ENCODE measurements around the gene CYTH4. TPM values are rescaled to one million over a fixed set of nuclear protein-coding genes. Genes with fewer than 3 reads are reported as not detected.

CYTH4 gene
- total and polyA plus RNA-seq, 12 donors: 4.7 to 80.7 (median 22.1) TPM

- Histone ChIP-seq H3K27ac (no peak overlapping the region), H3K27me3 (peaks cover 62% of the 10 kb centered on the region), H3K4me1 (replicated peaks in 1 of 2) (no peaks in the 10 kb centered on the region), H3K4me3 (no peak overlapping the region), H3K36me3 (replicated peaks in 1 of 2) (no peaks in the 10 kb centered on the region), H3K9me3 (replicated peaks in 1 of 3) (no peaks in the 10 kb centered on the region)
- WGBS, 4 donors: 68 to 76% (median 74%) methylated on average over 11 to 14 of the region's 14 CpGs
- no peak for DNase-seq
- intact Hi-C loops (cut with DNase I): no loop called here
- no peak for TF ChIP-seq POLR2A (IDR thresholded peaks at IDR 0.05)
- TF ChIP-seq CTCF (IDR thresholded peaks at IDR 0.05): no peak
Measured at GRCh38 chr22:37329238-37330140, 47.2 kb downstream of the CYTH4 start.

GRCh38 chr22:37330200-37331033 is 48.1 kb downstream of the CYTH4 start:
- intact Hi-C loops (cut with DNase I): no loop called here
- DNase-seq: peak in 4 of 7 donors; percentile 72 to 88 (median 76)
- H3K4me1 ChIP-seq (replicated peaks in 1 of 2): no peaks in the 10 kb centered on the region
- no peak for TF ChIP-seq POLR2A (IDR thresholded peaks at IDR 0.05)
- peaks cover 62% of the 10 kb centered on the region for H3K27me3 ChIP-seq
- H3K4me3 ChIP-seq: no peak overlapping the region
- no peaks in the 10 kb centered on the region for H3K9me3 ChIP-seq (replicated peaks in 1 of 3)
- WGBS, 4 donors: 50 to 82% (median 57%) methylated on average over 3 to 9 of the region's 9 CpGs
- no peak overlapping the region for H3K27ac ChIP-seq
- no peaks in the 10 kb centered on the region for H3K36me3 ChIP-seq (replicated peaks in 1 of 2)

- Histone ChIP-seq H3K27ac (no peak overlapping the region), H3K4me1 (replicated peaks in 1 of 2) (no peaks in the 10 kb centered on the region), H3K27me3 (peaks cover 59% of the 10 kb centered on the region), H3K36me3 (replicated peaks in 1 of 2) (no peaks in the 10 kb centered on the region), H3K9me3 (replicated peaks in 1 of 3) (no peaks in the 10 kb centered on the region), H3K4me3 (no peak overlapping the region)
- no peak for TF ChIP-seq CTCF (IDR thresholded peaks at IDR 0.05)
- TF ChIP-seq POLR2A (IDR thresholded peaks at IDR 0.05): no peak
- WGBS, 4 donors: 38 to 48% (median 46%) methylated on average over 6 to 7 of the region's 7 CpGs
- peak in 2 of 7 donors; percentile 40 to 56 for DNase-seq
- intact Hi-C loops (cut with DNase I): no loop called here
Measured at GRCh38 chr22:37331034-37331428, 48.7 kb downstream of the CYTH4 start.

- H3K36me3 ChIP-seq (replicated peaks in 1 of 2): no peaks in the 10 kb centered on the region
- H3K4me1 ChIP-seq (replicated peaks in 1 of 2): no peaks in the 10 kb centered on the region
- peaks cover 52% of the 10 kb centered on the region for H3K27me3 ChIP-seq
- TF ChIP-seq CTCF (IDR thresholded peaks at IDR 0.05) (no peak), POLR2A (IDR thresholded peaks at IDR 0.05) (no peak)
- no peak for DNase-seq
- WGBS, 4 donors: 51 to 66% (median 57%) methylated on average over 8 to 9 of the region's 9 CpGs
- no peak overlapping the region for H3K4me3 ChIP-seq
- intact Hi-C loops (cut with DNase I): no loop called here
- no peaks in the 10 kb centered on the region for H3K9me3 ChIP-seq (replicated peaks in 1 of 3)
- H3K27ac ChIP-seq: no peak overlapping the region
Measured at GRCh38 chr22:37331856-37332536, 49.7 kb downstream of the CYTH4 start.
